GM12878 (cell line): Measurements from ENCODE around the gene FAM110A. TPM values are rescaled to one million over a fixed set of nuclear protein-coding genes. Genes with fewer than 3 reads are reported as not detected.

Experiments used
- ATAC-seq: fragments of 200-7000 bp; cut with Tn5 transposase; 3 replicates; pipeline ENCODE4 v1.9.1; 2020; ENCODE audit warnings: mild to moderate bottlenecking, moderate library complexity
- BruUV-seq: library from RNA; stranded (reverse); fragments of 400-500 nt; replicated peaks from 2 replicates; lab custom pipeline; 2021; lab: Mats Ljungman, UMichigan
- CTCF ChIA-PET: fragments of 300-600 bp; sonication (Branson Sonifier 250); formaldehyde crosslinking; extraction: SDS; loops from one replicate; lab custom pipeline; 2021; ENCODE audit warnings: inconsistent platforms; lab: Yijun Ruan, JAX
- POLR2A ChIA-PET: fragments of 350-600 bp; formaldehyde crosslinking; extraction: SDS; loops from one replicate; lab custom pipeline; 2021; ENCODE audit warnings: inconsistent platforms; lab: Charles Lee
- RAD21 ChIA-PET: fragments of 300-600 bp; sonication (Branson Sonifier 250); formaldehyde crosslinking; loops from one replicate; lab custom pipeline; 2023; ENCODE audit warnings: antibody characterized with exemption; ENCODE audit not compliant: unreplicated experiment; lab: Charles Lee
- SMC1A ChIA-PET: fragments of 300-600 bp; sonication (Branson Sonifier 250); formaldehyde crosslinking; loops from one replicate; lab custom pipeline; 2023; ENCODE audit not compliant: unreplicated experiment, uncharacterized antibody; lab: Charles Lee
- DNase-seq: peaks from one replicate; pipeline ENCODE4 v3.0.0-alpha.2; 2011; ENCODE audit warnings: low read depth, low spot score
- FAIRE-seq: peaks from 3 replicates; lab custom pipeline; 2011; peaks lifted over from hg19 to GRCh38; lab: Jason Lieb, UNC
- H2AFZ ChIP-seq: 2 replicates; pipeline ENCODE4 v1.6.0; 2011; ENCODE audit warnings: low read depth, low read length, control low read depth; ENCODE audit not compliant: control insufficient read depth
- H3K27ac ChIP-seq: 2 replicates; pipeline ENCODE4 v1.5.1; 2011; ENCODE audit warnings: control low read depth; ENCODE audit not compliant: control insufficient read depth, insufficient read depth
- H3K27me3 ChIP-seq, 2 experiments: replicated peaks in 1 of 2; 2 replicates each; pipeline versions ENCODE4 v1.6.0 to v1.6.1; 2011; ENCODE audit warnings: low read length in 1 of 2; ENCODE audit not compliant: control insufficient read depth in 2 of 2, insufficient read depth in 2 of 2
- H3K36me3 ChIP-seq, 2 experiments: 2 replicates each; pipeline ENCODE4 v1.5.1; 2011; ENCODE audit warnings: low read length in 1 of 2; ENCODE audit not compliant: control insufficient read depth in 2 of 2, insufficient read depth in 2 of 2
- H3K4me1 ChIP-seq: 2 replicates; pipeline ENCODE4 v1.6.1; 2011; ENCODE audit warnings: mild to moderate bottlenecking, low read length, moderate library complexity, mixed read lengths; ENCODE audit not compliant: control insufficient read depth, insufficient read depth
- H3K4me2 ChIP-seq: 2 replicates; pipeline ENCODE4 v1.6.0; 2011; ENCODE audit warnings: control low read depth; ENCODE audit not compliant: control insufficient read depth, insufficient read depth
- H3K4me3 ChIP-seq: fragments of 200-600 bp; sonication (generic); 2 replicates; pipeline ENCODE4 v1.5.1; 2016
- H3K79me2 ChIP-seq: 2 replicates; pipeline ENCODE4 v1.6.0; 2011; ENCODE audit warnings: low read length; ENCODE audit not compliant: control insufficient read depth, insufficient read depth
- H3K9ac ChIP-seq: 2 replicates; pipeline ENCODE4 v1.8.0; 2011; ENCODE audit warnings: low read length, control low read depth, mixed read lengths; ENCODE audit not compliant: control insufficient read depth, insufficient read depth
- H3K9me3 ChIP-seq: replicated peaks from 3 replicates; pipeline ENCODE4 v1.5.1; 2011; ENCODE audit warnings: mild to moderate bottlenecking, low read length; ENCODE audit not compliant: control insufficient read depth, insufficient read depth
- H4K20me1 ChIP-seq: 2 replicates; pipeline ENCODE4 v1.6.0; 2011; ENCODE audit not compliant: control insufficient read depth, insufficient read depth
- CHD2 ChIP-seq: IDR thresholded peaks from 2 replicates; pipeline ENCODE4 v1.6.1; 2011; ENCODE audit warnings: low read depth, low read length, improper control_type of control experiment, borderline replicate concordance
- E2F4 ChIP-seq: IDR thresholded peaks from 2 replicates; pipeline ENCODE4 v1.6.1; 2012; ENCODE audit warnings: low read depth, low read length, improper control_type of control experiment
- GATAD2B ChIP-seq: fragments of 450-650 bp; conservative IDR thresholded peaks from 2 replicates; pipeline ENCODE4 v1.6.1; 2017; ENCODE audit warnings: low read depth, mild to moderate bottlenecking, moderate library complexity
- HCFC1 ChIP-seq: fragments of 150-350 bp; IDR thresholded peaks from 2 replicates; pipeline ENCODE4 v1.6.1; 2014; ENCODE audit warnings: low read length
- MEF2A ChIP-seq: IDR thresholded peaks from 2 replicates; pipeline ENCODE4 v1.6.1; 2011; ENCODE audit warnings: low read depth, mild to moderate bottlenecking, low read length, moderate library complexity; ENCODE audit not compliant: insufficient read depth
- MYC ChIP-seq: IDR thresholded peaks from 2 replicates; pipeline ENCODE4 v1.6.1; 2011; ENCODE audit warnings: mild to moderate bottlenecking, low read length, moderate library complexity, inconsistent platforms; ENCODE audit not compliant: insufficient read depth, insufficient replicate concordance, insufficient read length, severe bottlenecking
- NFIC ChIP-seq: IDR thresholded peaks from 2 replicates; pipeline ENCODE4 v1.6.1; 2012; ENCODE audit warnings: low read depth, mild to moderate bottlenecking, inconsistent platforms, low read length, moderate library complexity
- PAX8 ChIP-seq: fragments of 450-650 bp; IDR thresholded peaks from 2 replicates; pipeline ENCODE4 v1.6.1; 2017; ENCODE audit warnings: mild to moderate bottlenecking, moderate library complexity
- POLR2A ChIP-seq: IDR thresholded peaks from 2 replicates; pipeline ENCODE4 v1.6.1; 2011; ENCODE audit warnings: low read depth, mild to moderate bottlenecking, low read length
- PRDM15 ChIP-seq: fragments of 450-650 bp; formaldehyde crosslinking; IDR thresholded peaks from 2 replicates; pipeline ENCODE4 v1.4.0; 2020; ENCODE audit warnings: mild to moderate bottlenecking, moderate library complexity
- RBBP5 ChIP-seq: fragments of 200-600 bp; sonication (generic); conservative IDR thresholded peaks from 2 replicates; pipeline ENCODE4 v1.6.1; 2016
- RELA ChIP-seq: fragments of 450-650 bp; IDR thresholded peaks from 2 replicates; pipeline ENCODE4 v1.8.0; 2014; ENCODE audit warnings: borderline replicate concordance; ENCODE audit not compliant: partially characterized antibody
- USF1 ChIP-seq: IDR thresholded peaks from 2 replicates; pipeline ENCODE4 v1.6.1; 2011; ENCODE audit warnings: borderline replicate concordance, low read depth, mild to moderate bottlenecking, moderate library complexity, mixed read lengths, low read length; ENCODE audit not compliant: insufficient read depth; ENCODE audit errors: extremely low read length
- ZBED1 ChIP-seq: IDR thresholded peaks from 2 replicates; pipeline ENCODE4 v1.6.1; 2016; ENCODE audit warnings: borderline replicate concordance
- ZNF384 ChIP-seq: IDR thresholded peaks from 2 replicates; pipeline ENCODE4 v1.6.1; 2012; ENCODE audit warnings: low read depth, mild to moderate bottlenecking, low read length, improper control_type of control experiment, borderline replicate concordance
- WGBS: methylation state at CpG from one replicate; pipeline ENCODE4 v1.1.6; 2016; ENCODE audit warnings: low lambda C conversion rate; ENCODE audit not compliant: insufficient replicate concordance, insufficient coverage; ENCODE audit errors: missing lambda C conversion rate; 5-methylcytosine and 5-hydroxymethylcytosine counted together
- in situ Hi-C: fragments of 300-500 bp; cut with MboI; formaldehyde crosslinking; loops from 9 replicates; pipeline ENCODE4 v1.14.3; 2018; ENCODE audit warnings: mixed read lengths
- intact Hi-C: fragments of 100-400 bp; cut with micrococcal nuclease; formaldehyde crosslinking; loops from one replicate; pipeline ENCODE4 v1.14.2; 2022; ENCODE audit not compliant: unreplicated experiment
- polyA plus RNA-seq, 11 experiments: library from polyadenylated mRNA; depleted of rRNA in 4 of 11; unstranded in 6 of 11; stranded (reverse) in 5 of 11; fragments of >200 nt; fragmentation: Nextera tagmentation in 4 of 11; fragmentation: Illumina TruSeq in 1 of 11; extraction: Ambion mirVana in 4 of 11; extraction: Trizol in 1 of 11; gene quantifications; 1 replicate in 1 of 11; 2 replicates in 10 of 11; pipeline versions ENCODE4 v1.2.1 to v1.2.3, GENCODE V29; 2011 to 2016; ENCODE audit warnings: inconsistent platforms in 2 of 11, missing spikeins in 2 of 11, low read depth in 1 of 11
- total RNA-seq, 4 experiments: library from RNA; depleted of rRNA in 3 of 4; stranded (reverse); fragments of >200 nt in 3 of 4; fragmentation: Illumina TruSeq in 1 of 4; extraction: Trizol in 1 of 4; gene quantifications; 2 replicates each; pipeline versions ENCODE4 v1.2.1 to v1.2.3, GENCODE V29; 2013 to 2021

The FAM110A gene
- total and polyA plus RNA-seq, 10 of the 15 experiments (the other 5 are each of a cell fraction or from before 2014, with no cell fraction given), result 1.1 to 14.8 (median 7.4) TPM

GRCh38 chr20:787825-788224 is 45.7 kb upstream of the FAM110A start (continued):
- TF ChIP-seq PRDM15 (no peak), ZNF384 (no peak)

- CTCF ChIA-PET, result interaction anchor here (1.4 kb wide), 1 partner anchor 124 kb away, joined by 3 read pairs; no protein-coding TSS in a partner anchor
- in situ Hi-C loops (no loop called here), intact Hi-C loops (no loop called here)
- no peak for TF ChIP-seq PAX8
- no peak for TF ChIP-seq RELA
- TF ChIP-seq NFIC, result no peak
- TF ChIP-seq USF1, result no peak
- TF ChIP-seq POLR2A, result no peak
- TF ChIP-seq ZBED1, result no peak
- TF ChIP-seq HCFC1, result no peak
- TF ChIP-seq E2F4, result no peak
- TF ChIP-seq GATAD2B, result no peak
- no peak for TF ChIP-seq MEF2A
- no peak for TF ChIP-seq CHD2
- TF ChIP-seq MYC, result no peak
- no peak for TF ChIP-seq RBBP5
- DNase-seq, result no peak
- H3K79me2 ChIP-seq, result no peaks in the 10 kb centered on the region
- RAD21 ChIA-PET, result no interaction called here
- H3K27me3 ChIP-seq, result no peaks in the 10 kb centered on the region; a peak in 1 of 4 replicates
- no peaks in the 10 kb centered on the region for H3K4me1 ChIP-seq
- H3K9ac ChIP-seq, result no peak overlapping the region
- no peak overlapping the region for H3K4me2 ChIP-seq
- ATAC-seq, result no peak
- no peak overlapping the region for H3K27ac ChIP-seq
- BruUV-seq, result no TSS peak
- SMC1A ChIA-PET, result no interaction called here
- H2AFZ ChIP-seq, result no peak overlapping the region
- H3K36me3 ChIP-seq, result no peaks in the 10 kb centered on the region
- no peak for FAIRE-seq
- H3K9me3 ChIP-seq, result no peaks in the 10 kb centered on the region; the same call in 2 of the 3 replicates
- 21% methylated on average over 2 of the region's 2 CpGs for WGBS
- no peak overlapping the region for H3K4me3 ChIP-seq
- POLR2A ChIA-PET, result no interaction called here
- no peaks in the 10 kb centered on the region for H4K20me1 ChIP-seq
Measured at GRCh38 chr20:791056-791455, 42.5 kb upstream of the FAM110A start.
